Stimulated activated CD4-positive, alpha-beta T cell treated with anti-CD3 and anti-CD28 coated beads, TNF-alpha, amount 100 ng/mL, for 48 hours (primary cell): ENCODE data around the gene CNTNAP3B.
"Not testable (repeated sequence)": the region's sequence is repeated elsewhere in the genome, so short reads cannot be mapped to it uniquely, and the experiment has no call there.

Experiments used
- DNase-seq, 3 donors: peaks; one replicate each; pipeline ENCODE4 v3.0.0-alpha.2; 2020; ENCODE audit warnings: low read depth in 3 of 3

CNTNAP3B gene

GRCh38 chr9:42129073-42129729 is at the start of gene CNTNAP3B:
Gene CNTNAP3B (minus strand): TSS chr9:42129426. CDS start chr9:42129094, 332 bp downstream.
- DNase-seq: not testable (repeated sequence)

GRCh38 chr9:42160299-42160698 is 31.1 kb upstream of the CNTNAP3B start:
- not testable (repeated sequence) for DNase-seq

- DNase-seq: not testable (repeated sequence)
Observed at GRCh38 chr9:42127056-42127841, 2.0 kb downstream of the CNTNAP3B start.

GRCh38 chr9:42121007-42121406 is 8.2 kb downstream of the CNTNAP3B start:
- DNase-seq: not testable (repeated sequence)

GRCh38 chr9:42095929-42096328 is 33.3 kb downstream of the CNTNAP3B start:
- DNase-seq: not testable (repeated sequence)

- not testable (repeated sequence) for DNase-seq
Observed at GRCh38 chr9:42084559-42084952, 44.7 kb downstream of the CNTNAP3B start.

GRCh38 chr9:42083877-42084558 is 45.2 kb downstream of the CNTNAP3B start:
- not testable (repeated sequence) for DNase-seq

- not testable (repeated sequence) for DNase-seq
Observed at GRCh38 chr9:42080376-42080775, 48.9 kb downstream of the CNTNAP3B start.

- not testable (repeated sequence) for DNase-seq
Observed at GRCh38 chr9:42074868-42075267, 54.4 kb downstream of the CNTNAP3B start.

- DNase-seq: not testable (repeated sequence)
Observed at GRCh38 chr9:42071026-42071425, 58.2 kb downstream of the CNTNAP3B start.

- DNase-seq: not testable (repeated sequence)
Observed at GRCh38 chr9:42070035-42070799, 59.0 kb downstream of the CNTNAP3B start.

GRCh38 chr9:42053874-42054273 is 75.4 kb downstream of the CNTNAP3B start:
- DNase-seq: not testable (repeated sequence)

- DNase-seq: not testable (repeated sequence)
Observed at GRCh38 chr9:42050701-42051100, 78.5 kb downstream of the CNTNAP3B start.

GRCh38 chr9:42044422-42045010 is 84.7 kb downstream of the CNTNAP3B start:
- DNase-seq: not testable (repeated sequence)

GRCh38 chr9:42033541-42033940 is 95.7 kb downstream of the CNTNAP3B start:
- not testable (repeated sequence) for DNase-seq

GRCh38 chr9:42020639-42021038 is 108.6 kb downstream of the CNTNAP3B start:
- not testable (repeated sequence) for DNase-seq

GRCh38 chr9:42018220-42018922 is 110.9 kb downstream of the CNTNAP3B start:
- DNase-seq: not testable (repeated sequence)

GRCh38 chr9:42014317-42014716 is 114.9 kb downstream of the CNTNAP3B start:
- DNase-seq: not testable (repeated sequence)

GRCh38 chr9:41991607-41992006 is 137.6 kb downstream of the CNTNAP3B start:
- DNase-seq: not testable (repeated sequence)

GRCh38 chr9:41980271-41980670 is 149.0 kb downstream of the CNTNAP3B start:
- not testable (repeated sequence) for DNase-seq
